Neuronal stem cell (in vitro differentiated cells): ENCODE data around the gene CCN5. TPM values are rescaled to one million over a fixed set of nuclear protein-coding genes. Genes with fewer than 3 reads are reported as not detected.
A peak's percentile ranks its signal among the peaks of the same experiment; 100 is the strongest.
"Not testable (repeated sequence)": the region's sequence is repeated elsewhere in the genome, so short reads cannot be mapped to it uniquely, and the experiment has no call there.

ENCODE experiments used
- DNase-seq: peaks from one replicate; pipeline ENCODE4 v3.0.0-alpha.2; 2013; ENCODE audit warnings: low spot score
- H2AFZ ChIP-seq: one replicate; pipeline ENCODE4 v1.6.1; 2013; ENCODE audit warnings: mild to moderate bottlenecking, low read length, inconsistent platforms
- H2AK5ac ChIP-seq: 2 replicates; pipeline ENCODE4 v1.6.1; 2013; ENCODE audit warnings: low read depth, mild to moderate bottlenecking, inconsistent platforms, low read length, moderate library complexity, mixed read lengths
- H2BK120ac ChIP-seq: 2 replicates; pipeline ENCODE4 v1.6.1; 2013; ENCODE audit warnings: low read depth, mild to moderate bottlenecking, inconsistent platforms, low read length, moderate library complexity, mixed read lengths
- H2BK12ac ChIP-seq: one replicate; pipeline ENCODE4 v1.6.1; 2013; ENCODE audit warnings: low read length, inconsistent platforms
- H2BK15ac ChIP-seq: 2 replicates; pipeline ENCODE4 v1.6.1; 2013; ENCODE audit warnings: mild to moderate bottlenecking, low read length, inconsistent platforms, mixed read lengths
- H2BK5ac ChIP-seq: one replicate; pipeline ENCODE4 v1.6.1; 2013; ENCODE audit warnings: inconsistent platforms, mild to moderate bottlenecking, low read length, moderate library complexity
- H3K14ac ChIP-seq: one replicate; pipeline ENCODE4 v1.6.1; 2013; ENCODE audit warnings: low read length, inconsistent platforms
- H3K18ac ChIP-seq: 2 replicates; pipeline ENCODE4 v1.6.1; 2013; ENCODE audit warnings: low read length, inconsistent platforms
- H3K23ac ChIP-seq: 2 replicates; pipeline ENCODE4 v1.6.1; 2013; ENCODE audit warnings: low read depth, mild to moderate bottlenecking, mixed read lengths, low read length, inconsistent platforms; ENCODE audit not compliant: poor library complexity
- H3K27ac ChIP-seq: replicated peaks from 3 replicates; pipeline ENCODE4 v1.5.1; 2013; ENCODE audit warnings: low read length, inconsistent platforms
- H3K27me3 ChIP-seq, 3 experiments: 2 replicates each; pipeline ENCODE4 v1.6.1; 2013; ENCODE audit warnings: low read length in 3 of 3, mild to moderate bottlenecking in 2 of 3, inconsistent platforms in 1 of 3, low read depth in 1 of 3, mixed read lengths in 1 of 3, moderate library complexity in 1 of 3; ENCODE audit not compliant: control insufficient read depth in 3 of 3, insufficient read depth in 3 of 3
- H3K36me3 ChIP-seq, 2 donors: replicated peaks in 1 of 2; 2 replicates each; pipeline ENCODE4 v1.6.1; 2013; ENCODE audit warnings: low read length in 2 of 2; ENCODE audit not compliant: control insufficient read depth in 2 of 2, insufficient read depth in 2 of 2
- H3K4ac ChIP-seq: 2 replicates; pipeline ENCODE4 v1.6.1; 2013; ENCODE audit warnings: inconsistent platforms, mild to moderate bottlenecking, low read length, moderate library complexity
- H3K4me1 ChIP-seq, 2 donors: 1 replicate in 1 of 2; 2 replicates in 1 of 2; pipeline ENCODE4 v1.6.1; 2013; ENCODE audit warnings: low read length in 2 of 2, low read depth in 1 of 2; ENCODE audit not compliant: control insufficient read depth in 2 of 2, insufficient read depth in 1 of 2
- H3K4me2 ChIP-seq: one replicate; pipeline ENCODE4 v1.6.1; 2013; ENCODE audit warnings: mild to moderate bottlenecking, low read length, inconsistent platforms; ENCODE audit not compliant: insufficient read depth, poor library complexity, severe bottlenecking
- H3K4me3 ChIP-seq, 2 donors: 2 replicates each; pipeline ENCODE4 v1.5.1; 2013; ENCODE audit warnings: low read length in 2 of 2, mild to moderate bottlenecking in 2 of 2, inconsistent platforms in 1 of 2, moderate library complexity in 1 of 2
- H3K79me1 ChIP-seq: one replicate; pipeline ENCODE4 v1.6.1; 2013; ENCODE audit warnings: low read depth, mild to moderate bottlenecking, inconsistent platforms, low read length, moderate library complexity
- H3K9ac ChIP-seq: one replicate; pipeline ENCODE4 v1.6.1; 2013; ENCODE audit warnings: mild to moderate bottlenecking, low read depth, low read length, inconsistent platforms; ENCODE audit not compliant: poor library complexity
- H3K9me3 ChIP-seq, 2 donors: replicated peaks in 1 of 2; 2 replicates each; pipeline versions ENCODE3 to v1.6.1; 2013; ENCODE audit warnings: low read length in 2 of 2, mild to moderate bottlenecking in 2 of 2, inconsistent platforms in 1 of 2, low read depth in 1 of 2, mixed read lengths in 1 of 2, moderate library complexity in 1 of 2; ENCODE audit not compliant: control insufficient read depth in 2 of 2, insufficient read depth in 1 of 2
- H4K8ac ChIP-seq: one replicate; pipeline ENCODE4 v1.6.1; 2013; ENCODE audit warnings: low read depth, mild to moderate bottlenecking, inconsistent platforms, low read length, moderate library complexity
- H4K91ac ChIP-seq: one replicate; pipeline ENCODE4 v1.6.1; 2013; ENCODE audit warnings: low read length, low read depth, mild to moderate bottlenecking, inconsistent platforms; ENCODE audit not compliant: poor library complexity
- WGBS, 2 donors: extraction: QIAGEN DNeasy Blood & Tissue Kit; methylation state at CpG; one replicate each; pipeline ENCODE4 v1.1.7; 2013; ENCODE audit warnings: missing lambda C conversion rate in 2 of 2, mixed read lengths in 1 of 2; ENCODE audit not compliant: insufficient read length in 2 of 2, insufficient replicate concordance in 1 of 2; ENCODE audit errors: extremely low coverage in 2 of 2; 5-methylcytosine and 5-hydroxymethylcytosine counted together
- polyA plus RNA-seq, 2 experiments: library from polyadenylated mRNA; stranded (reverse); fragments of 200-250 nt; gene quantifications; one replicate each; pipeline ENCODE4 v1.2.3, GENCODE V29; 2013

CCN5 gene
- not detected for polyA plus RNA-seq (2013, experiment 1 of 2)
- not detected for polyA plus RNA-seq (2013, experiment 2 of 2)

- Histone ChIP-seq H3K4me1 (peaks cover 0 to 1% of the 10 kb centered on the region in 2 donors), H3K4me2 (no peak within 1 kb of the TSS), H2AFZ (no peak within 1 kb of the TSS), H3K4me3 (no peak within 1 kb of the TSS), H3K9ac (no peak within 1 kb of the TSS), H4K8ac (no peak within 1 kb of the TSS), H2BK5ac (no peak within 1 kb of the TSS), H3K9me3 (no peaks in the 10 kb centered on the region), H2AK5ac (no peak within 1 kb of the TSS), H3K79me1 (no peaks in the 10 kb centered on the region), H3K27me3 (peaks cover 0 to 8% (median 0%) of the 10 kb centered on the region in 3 experiments), H3K14ac (no peak within 1 kb of the TSS), H4K91ac (no peak within 1 kb of the TSS), H3K4ac (no peak within 1 kb of the TSS), H3K18ac (peak within 1 kb of the TSS; percentile 39), H2BK15ac (no peak within 1 kb of the TSS), H3K23ac (no peak within 1 kb of the TSS), H3K36me3 (no peaks in the 10 kb centered on the region), H2BK120ac (no peak within 1 kb of the TSS), H3K27ac (no peak within 1 kb of the TSS), H2BK12ac (no peak within 1 kb of the TSS)
- WGBS, 2 donors: no CpG with 5 or more reads among the region's 28 CpGs
- DNase-seq: no peak
Measured at GRCh38 chr20:44714701-44715498, at the start of gene CCN5. TSS of gene CCN5 (plus strand) at chr20:44715369. CDS start at chr20:44715391, 22 bp downstream.

GRCh38 chr20:44666066-44666465, 49.1 kb upstream of the CCN5 start:
- Histone ChIP-seq H3K9ac (no peak overlapping the region), H3K4me2 (no peak overlapping the region), H3K27ac (no peak overlapping the region), H2AFZ (no peak overlapping the region), H2BK15ac (no peak overlapping the region), H2BK12ac (no peak overlapping the region), H3K14ac (no peak overlapping the region), H3K4me3 (no peak overlapping the region), H2BK5ac (no peak overlapping the region), H3K27me3 (peaks cover 0 to 6% (median 0%) of the 10 kb centered on the region in 3 experiments), H3K23ac (no peak overlapping the region), H3K36me3 (no peaks in the 10 kb centered on the region), H3K4me1 (peaks cover 0 to 5% of the 10 kb centered on the region in 2 donors), H3K4ac (no peak overlapping the region), H3K9me3 (no peaks in the 10 kb centered on the region), H2BK120ac (no peak overlapping the region), H4K8ac (no peak overlapping the region), H3K79me1 (no peaks in the 10 kb centered on the region), H2AK5ac (no peak overlapping the region), H4K91ac (no peak overlapping the region), H3K18ac (no peak overlapping the region)
- DNase-seq: no peak
- no CpG with 5 or more reads among the region's 3 CpGs for WGBS, 2 donors

GRCh38 chr20:44670851-44671250, 44.3 kb upstream of the CCN5 start:
- not testable (repeated sequence) for H3K18ac ChIP-seq, H3K4me3 ChIP-seq, H2AK5ac ChIP-seq, H3K4me1 ChIP-seq, H3K9ac ChIP-seq, H3K36me3 ChIP-seq, H3K79me1 ChIP-seq, H2AFZ ChIP-seq, H2BK5ac ChIP-seq, H3K23ac ChIP-seq, DNase-seq, H3K27me3 ChIP-seq, H3K14ac ChIP-seq, H4K91ac ChIP-seq, H2BK12ac ChIP-seq, H2BK120ac ChIP-seq, H3K27ac ChIP-seq, H3K4me2 ChIP-seq, H4K8ac ChIP-seq, H3K4ac ChIP-seq, H3K9me3 ChIP-seq, H2BK15ac ChIP-seq
- WGBS, 2 donors: no CpG with 5 or more reads among the region's 9 CpGs

GRCh38 chr20:44671541-44671940, 43.6 kb upstream of the CCN5 start:
- not testable (repeated sequence) for H2AK5ac ChIP-seq, H3K79me1 ChIP-seq, H3K27me3 ChIP-seq, H3K9me3 ChIP-seq, H3K4me3 ChIP-seq, H4K8ac ChIP-seq, H4K91ac ChIP-seq, H3K18ac ChIP-seq, H3K9ac ChIP-seq, H3K4me2 ChIP-seq, H3K23ac ChIP-seq, H2BK12ac ChIP-seq, H3K4ac ChIP-seq, H3K27ac ChIP-seq, H2BK5ac ChIP-seq, H2BK120ac ChIP-seq, H3K14ac ChIP-seq, H2AFZ ChIP-seq, H2BK15ac ChIP-seq, H3K36me3 ChIP-seq, H3K4me1 ChIP-seq, DNase-seq
- no CpG with 5 or more reads among the region's 7 CpGs for WGBS, 2 donors
